Measurements from ENCODE around the gene SOX15. TPM values are rescaled to one million over a fixed set of nuclear protein-coding genes. Genes with fewer than 3 reads are reported as not detected.
A peak's percentile ranks its signal among the peaks of the same experiment; 100 is the strongest.

SOX15 gene
- total RNA-seq, 1 experiment from 2014 or later = 0.33 TPM

DNA sequence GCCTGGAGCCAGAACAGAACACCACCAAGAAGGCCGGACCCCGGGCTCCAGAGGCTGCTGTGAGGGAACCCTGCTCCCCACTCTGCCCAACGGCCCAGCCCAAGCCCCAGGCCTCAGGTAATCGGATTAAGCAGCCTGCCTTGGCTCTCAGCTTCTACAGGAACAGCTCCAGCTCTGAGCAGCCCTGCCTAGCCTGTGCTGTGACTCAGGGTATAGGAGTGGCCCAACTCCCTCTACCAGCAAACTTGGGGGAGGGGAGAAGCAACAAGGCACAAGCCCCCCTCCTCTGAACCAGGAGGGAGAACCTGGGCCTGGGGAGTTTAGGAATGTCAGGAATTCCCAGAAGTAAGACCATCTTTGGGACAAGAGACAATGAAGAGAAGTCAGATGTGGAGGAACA is 849 bp upstream of the SOX15 start:
- Histone ChIP-seq H3K4me1 (ENCODE audit: control insufficient read depth, insufficient read depth, low read length) (peaks cover 13% of the 10 kb centered on the region), H3K27me3 (ENCODE audit: control insufficient read depth, insufficient read depth, low read length) (no peaks in the 10 kb centered on the region), H3K9me3 (ENCODE audit: control insufficient read depth, insufficient read depth, low read depth, low read length) (no peaks in the 10 kb centered on the region), H3K27ac (ENCODE audit: low read length) (peak overlapping the region; percentile 26; the same call in 1 of the 2 replicates), H3K4me3 (ENCODE audit: low read depth in 2 of 2, low read length in 2 of 2) (no peak overlapping the region), H3K36me3 (ENCODE audit: control insufficient read depth, insufficient read depth, low read length) (peaks cover 12% of the 10 kb centered on the region)
- DNase-seq (ENCODE audit: low read depth, low spot score) = no peak
- TF ChIP-seq TCF7L2 (IDR thresholded peaks at IDR 0.05; ENCODE audit: low read depth, low read length) = no peak
- 0 out of 2 replicates have a peak, but pooled peaks have one; percentile 16 for TF ChIP-seq POLR2AphosphoS5 (IDR thresholded peaks at IDR 0.05; ENCODE audit: low read depth, low read length)
- ATAC-seq = peak; percentile 54
- BruUV-seq (replicated peaks) = no TSS peak
- CTCF ChIA-PET = no interaction called here
- POLR2A ChIA-PET = interaction anchor here (0.6 kb wide), 1 partner anchor 747 kb away, joined by 4 read pairs; no protein-coding TSS in a partner anchor
- intact Hi-C loops (cut with micrococcal nuclease; ENCODE audit: unreplicated experiment) = no loop called here
- in situ Hi-C loops (cut with HindIII; ENCODE audit: low pct_unique_long_range_greater_than_20kb, low sequenced_read_pairs) = no loop called here

DNA sequence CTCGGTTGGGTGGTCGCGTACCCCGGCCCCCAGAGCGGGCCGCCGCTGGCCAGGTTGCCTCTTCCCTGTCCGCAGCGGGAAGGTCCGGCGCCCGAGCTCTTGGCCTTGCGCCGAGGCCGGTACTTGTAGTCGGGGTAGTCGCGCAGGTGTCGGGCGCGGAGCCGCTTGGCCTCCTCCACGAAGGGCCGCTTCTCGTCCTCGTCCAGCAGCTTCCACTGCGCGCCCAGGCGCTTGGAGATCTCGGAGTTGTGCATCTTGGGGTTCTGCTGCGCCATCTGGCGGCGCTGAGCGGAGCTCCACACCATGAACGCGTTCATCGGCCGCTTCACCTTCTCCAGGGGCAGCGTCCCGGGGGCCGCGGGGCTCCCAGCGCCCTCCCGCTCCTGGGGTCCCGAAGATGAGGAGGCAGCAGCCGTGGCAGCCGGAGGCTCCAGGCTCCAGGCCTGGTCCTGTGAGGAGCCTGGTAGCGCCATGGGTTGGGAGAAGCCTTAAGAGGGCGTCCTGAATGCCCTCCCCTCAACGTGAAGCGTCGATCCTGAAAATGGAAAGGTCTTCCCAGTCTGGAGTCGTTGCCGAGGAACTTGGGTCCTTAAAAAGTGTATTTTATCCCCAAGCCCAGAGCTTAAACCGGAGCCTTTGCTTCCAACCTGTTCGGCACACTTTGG is 558 bp downstream of the SOX15 start:
- ATAC-seq = peak; percentile 36; the same call in 1 of the 2 replicates
- Histone ChIP-seq H3K9me3 (ENCODE audit: control insufficient read depth, insufficient read depth, low read depth, low read length) (no peaks in the 10 kb centered on the region), H3K27ac (ENCODE audit: low read length) (no peak overlapping the region), H3K27me3 (ENCODE audit: control insufficient read depth, insufficient read depth, low read length) (no peaks in the 10 kb centered on the region), H3K4me3 (ENCODE audit: low read depth in 2 of 2, low read length in 2 of 2) (no peak overlapping the region), H3K4me1 (ENCODE audit: control insufficient read depth, insufficient read depth, low read length) (peaks cover 17% of the 10 kb centered on the region), H3K36me3 (ENCODE audit: control insufficient read depth, insufficient read depth, low read length) (peaks cover 10% of the 10 kb centered on the region)
- in situ Hi-C loops (cut with HindIII; ENCODE audit: low pct_unique_long_range_greater_than_20kb, low sequenced_read_pairs) (no loop called here), intact Hi-C loops (cut with micrococcal nuclease; ENCODE audit: unreplicated experiment) (no loop called here)
- CTCF ChIA-PET = no interaction called here
- POLR2A ChIA-PET = no interaction called here
- DNase-seq (ENCODE audit: low read depth, low spot score) = no peak
- no peak for TF ChIP-seq SIN3A (IDR thresholded peaks at IDR 0.05; ENCODE audit: borderline replicate concordance, insufficient read depth, low read depth, low read length)
- TF ChIP-seq, protein P1, sequence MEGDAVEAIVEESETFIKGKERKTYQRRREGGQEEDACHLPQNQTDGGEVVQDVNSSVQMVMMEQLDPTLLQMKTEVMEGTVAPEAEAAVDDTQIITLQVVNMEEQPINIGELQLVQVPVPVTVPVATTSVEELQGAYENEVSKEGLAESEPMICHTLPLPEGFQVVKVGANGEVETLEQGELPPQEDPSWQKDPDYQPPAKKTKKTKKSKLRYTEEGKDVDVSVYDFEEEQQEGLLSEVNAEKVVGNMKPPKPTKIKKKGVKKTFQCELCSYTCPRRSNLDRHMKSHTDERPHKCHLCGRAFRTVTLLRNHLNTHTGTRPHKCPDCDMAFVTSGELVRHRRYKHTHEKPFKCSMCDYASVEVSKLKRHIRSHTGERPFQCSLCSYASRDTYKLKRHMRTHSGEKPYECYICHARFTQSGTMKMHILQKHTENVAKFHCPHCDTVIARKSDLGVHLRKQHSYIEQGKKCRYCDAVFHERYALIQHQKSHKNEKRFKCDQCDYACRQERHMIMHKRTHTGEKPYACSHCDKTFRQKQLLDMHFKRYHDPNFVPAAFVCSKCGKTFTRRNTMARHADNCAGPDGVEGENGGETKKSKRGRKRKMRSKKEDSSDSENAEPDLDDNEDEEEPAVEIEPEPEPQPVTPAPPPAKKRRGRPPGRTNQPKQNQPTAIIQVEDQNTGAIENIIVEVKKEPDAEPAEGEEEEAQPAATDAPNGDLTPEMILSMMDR (IDR thresholded peaks at IDR 0.05) = peak; percentile 79; the same call in 1 of the 2 replicates
- TF ChIP-seq TCF7L2 (IDR thresholded peaks at IDR 0.05; ENCODE audit: low read depth, low read length) = no peak
- TF ChIP-seq, protein P2, sequence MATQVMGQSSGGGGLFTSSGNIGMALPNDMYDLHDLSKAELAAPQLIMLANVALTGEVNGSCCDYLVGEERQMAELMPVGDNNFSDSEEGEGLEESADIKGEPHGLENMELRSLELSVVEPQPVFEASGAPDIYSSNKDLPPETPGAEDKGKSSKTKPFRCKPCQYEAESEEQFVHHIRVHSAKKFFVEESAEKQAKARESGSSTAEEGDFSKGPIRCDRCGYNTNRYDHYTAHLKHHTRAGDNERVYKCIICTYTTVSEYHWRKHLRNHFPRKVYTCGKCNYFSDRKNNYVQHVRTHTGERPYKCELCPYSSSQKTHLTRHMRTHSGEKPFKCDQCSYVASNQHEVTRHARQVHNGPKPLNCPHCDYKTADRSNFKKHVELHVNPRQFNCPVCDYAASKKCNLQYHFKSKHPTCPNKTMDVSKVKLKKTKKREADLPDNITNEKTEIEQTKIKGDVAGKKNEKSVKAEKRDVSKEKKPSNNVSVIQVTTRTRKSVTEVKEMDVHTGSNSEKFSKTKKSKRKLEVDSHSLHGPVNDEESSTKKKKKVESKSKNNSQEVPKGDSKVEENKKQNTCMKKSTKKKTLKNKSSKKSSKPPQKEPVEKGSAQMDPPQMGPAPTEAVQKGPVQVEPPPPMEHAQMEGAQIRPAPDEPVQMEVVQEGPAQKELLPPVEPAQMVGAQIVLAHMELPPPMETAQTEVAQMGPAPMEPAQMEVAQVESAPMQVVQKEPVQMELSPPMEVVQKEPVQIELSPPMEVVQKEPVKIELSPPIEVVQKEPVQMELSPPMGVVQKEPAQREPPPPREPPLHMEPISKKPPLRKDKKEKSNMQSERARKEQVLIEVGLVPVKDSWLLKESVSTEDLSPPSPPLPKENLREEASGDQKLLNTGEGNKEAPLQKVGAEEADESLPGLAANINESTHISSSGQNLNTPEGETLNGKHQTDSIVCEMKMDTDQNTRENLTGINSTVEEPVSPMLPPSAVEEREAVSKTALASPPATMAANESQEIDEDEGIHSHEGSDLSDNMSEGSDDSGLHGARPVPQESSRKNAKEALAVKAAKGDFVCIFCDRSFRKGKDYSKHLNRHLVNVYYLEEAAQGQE (IDR thresholded peaks at IDR 0.05; ENCODE audit: insufficient read depth in 1 of 2, low read depth in 2 of 2, low read length in 1 of 2) = no peak
- peak; percentile 9; the same call in 1 of the 2 replicates for TF ChIP-seq POLR2AphosphoS5 (IDR thresholded peaks at IDR 0.05; ENCODE audit: low read depth, low read length)
- BruUV-seq (replicated peaks) = no TSS peak

DNA sequence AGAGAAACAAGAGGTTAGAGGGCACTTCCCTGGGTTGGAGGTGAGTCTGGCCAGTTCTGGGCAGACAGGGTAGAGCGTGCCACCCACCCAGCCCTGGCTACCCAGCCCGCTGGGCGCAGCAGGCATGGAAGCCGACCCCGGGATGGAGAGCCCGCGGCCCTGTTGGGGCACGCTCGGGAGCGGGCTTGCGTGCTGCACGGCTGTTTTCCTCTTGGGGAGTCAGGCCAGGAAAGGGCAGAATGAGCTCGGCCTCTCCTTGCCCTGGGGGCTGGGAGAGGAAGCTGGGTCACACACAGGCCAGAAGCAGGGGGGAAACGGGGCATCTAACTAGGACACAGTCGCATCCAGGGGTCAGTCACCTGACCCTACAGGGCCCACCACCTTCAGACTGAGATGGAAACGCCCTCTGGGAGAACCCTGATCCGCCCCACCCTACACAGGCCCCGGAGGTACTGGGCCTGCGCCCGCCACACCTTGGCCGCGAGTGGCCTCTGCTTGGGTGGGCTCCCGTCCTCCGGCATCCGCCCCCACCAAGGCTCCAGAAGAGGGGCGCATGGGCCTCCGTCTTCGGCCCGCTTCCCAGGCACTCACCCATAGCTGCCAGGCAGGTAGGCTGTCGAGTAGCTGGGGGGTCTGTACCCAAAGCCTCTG is 1.2 kb downstream of the SOX15 start:
- BruUV-seq (replicated peaks) = no TSS peak

More for the DNA sequence above, 1.2 kb downstream of the SOX15 start:
- intact Hi-C loops (cut with micrococcal nuclease; ENCODE audit: unreplicated experiment) = no loop called here
- Histone ChIP-seq H3K4me3 (ENCODE audit: low read depth in 2 of 2, low read length in 2 of 2) (no peak overlapping the region), H3K27me3 (ENCODE audit: control insufficient read depth, insufficient read depth, low read length) (no peaks in the 10 kb centered on the region), H3K27ac (ENCODE audit: low read length) (no peak overlapping the region), H3K4me1 (ENCODE audit: control insufficient read depth, insufficient read depth, low read length) (peaks cover 17% of the 10 kb centered on the region), H3K36me3 (ENCODE audit: control insufficient read depth, insufficient read depth, low read length) (peaks cover 5% of the 10 kb centered on the region), H3K9me3 (ENCODE audit: control insufficient read depth, insufficient read depth, low read depth, low read length) (no peaks in the 10 kb centered on the region)
- no peak for DNase-seq (ENCODE audit: low read depth, low spot score)
- TF ChIP-seq, protein P2 (IDR thresholded peaks at IDR 0.05; ENCODE audit: insufficient read depth in 1 of 2, low read depth in 2 of 2, low read length in 1 of 2) = no peak
- TF ChIP-seq POLR2AphosphoS5 (IDR thresholded peaks at IDR 0.05; ENCODE audit: low read depth, low read length) (no peak), SIN3A (IDR thresholded peaks at IDR 0.05; ENCODE audit: borderline replicate concordance, insufficient read depth, low read depth, low read length) (no peak), TCF7L2 (IDR thresholded peaks at IDR 0.05; ENCODE audit: low read depth, low read length) (no peak)
- TF ChIP-seq, protein P1 (IDR thresholded peaks at IDR 0.05) = no peak
- ChIA-PET CTCF (no interaction called here), POLR2A (no interaction called here)
- ATAC-seq = no peak
- in situ Hi-C loops (cut with HindIII; ENCODE audit: low pct_unique_long_range_greater_than_20kb, low sequenced_read_pairs) = no loop called here
